ENCODE measurements around the gene LINC00237.

GRCh38 chr20:21124190-21124589 lies 18.0 kb upstream of the LINC00237 start:
- no peak for TF ChIP-seq TCF12 (IDR thresholded peaks at IDR 0.05; ENCODE audit: low read depth)
- TF ChIP-seq, protein P1, sequence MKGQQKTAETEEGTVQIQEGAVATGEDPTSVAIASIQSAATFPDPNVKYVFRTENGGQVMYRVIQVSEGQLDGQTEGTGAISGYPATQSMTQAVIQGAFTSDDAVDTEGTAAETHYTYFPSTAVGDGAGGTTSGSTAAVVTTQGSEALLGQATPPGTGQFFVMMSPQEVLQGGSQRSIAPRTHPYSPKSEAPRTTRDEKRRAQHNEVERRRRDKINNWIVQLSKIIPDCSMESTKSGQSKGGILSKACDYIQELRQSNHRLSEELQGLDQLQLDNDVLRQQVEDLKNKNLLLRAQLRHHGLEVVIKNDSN (IDR thresholded peaks at IDR 0.05), result no peak
- TF ChIP-seq TAF1 (IDR thresholded peaks at IDR 0.05; ENCODE audit: low read depth), result no peak
- TF ChIP-seq, protein P2, sequence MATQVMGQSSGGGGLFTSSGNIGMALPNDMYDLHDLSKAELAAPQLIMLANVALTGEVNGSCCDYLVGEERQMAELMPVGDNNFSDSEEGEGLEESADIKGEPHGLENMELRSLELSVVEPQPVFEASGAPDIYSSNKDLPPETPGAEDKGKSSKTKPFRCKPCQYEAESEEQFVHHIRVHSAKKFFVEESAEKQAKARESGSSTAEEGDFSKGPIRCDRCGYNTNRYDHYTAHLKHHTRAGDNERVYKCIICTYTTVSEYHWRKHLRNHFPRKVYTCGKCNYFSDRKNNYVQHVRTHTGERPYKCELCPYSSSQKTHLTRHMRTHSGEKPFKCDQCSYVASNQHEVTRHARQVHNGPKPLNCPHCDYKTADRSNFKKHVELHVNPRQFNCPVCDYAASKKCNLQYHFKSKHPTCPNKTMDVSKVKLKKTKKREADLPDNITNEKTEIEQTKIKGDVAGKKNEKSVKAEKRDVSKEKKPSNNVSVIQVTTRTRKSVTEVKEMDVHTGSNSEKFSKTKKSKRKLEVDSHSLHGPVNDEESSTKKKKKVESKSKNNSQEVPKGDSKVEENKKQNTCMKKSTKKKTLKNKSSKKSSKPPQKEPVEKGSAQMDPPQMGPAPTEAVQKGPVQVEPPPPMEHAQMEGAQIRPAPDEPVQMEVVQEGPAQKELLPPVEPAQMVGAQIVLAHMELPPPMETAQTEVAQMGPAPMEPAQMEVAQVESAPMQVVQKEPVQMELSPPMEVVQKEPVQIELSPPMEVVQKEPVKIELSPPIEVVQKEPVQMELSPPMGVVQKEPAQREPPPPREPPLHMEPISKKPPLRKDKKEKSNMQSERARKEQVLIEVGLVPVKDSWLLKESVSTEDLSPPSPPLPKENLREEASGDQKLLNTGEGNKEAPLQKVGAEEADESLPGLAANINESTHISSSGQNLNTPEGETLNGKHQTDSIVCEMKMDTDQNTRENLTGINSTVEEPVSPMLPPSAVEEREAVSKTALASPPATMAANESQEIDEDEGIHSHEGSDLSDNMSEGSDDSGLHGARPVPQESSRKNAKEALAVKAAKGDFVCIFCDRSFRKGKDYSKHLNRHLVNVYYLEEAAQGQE (IDR thresholded peaks at IDR 0.05; ENCODE audit: low read depth), result no peak
